ENCODE measurements around the gene XPC.

Gene XPC

DNA sequence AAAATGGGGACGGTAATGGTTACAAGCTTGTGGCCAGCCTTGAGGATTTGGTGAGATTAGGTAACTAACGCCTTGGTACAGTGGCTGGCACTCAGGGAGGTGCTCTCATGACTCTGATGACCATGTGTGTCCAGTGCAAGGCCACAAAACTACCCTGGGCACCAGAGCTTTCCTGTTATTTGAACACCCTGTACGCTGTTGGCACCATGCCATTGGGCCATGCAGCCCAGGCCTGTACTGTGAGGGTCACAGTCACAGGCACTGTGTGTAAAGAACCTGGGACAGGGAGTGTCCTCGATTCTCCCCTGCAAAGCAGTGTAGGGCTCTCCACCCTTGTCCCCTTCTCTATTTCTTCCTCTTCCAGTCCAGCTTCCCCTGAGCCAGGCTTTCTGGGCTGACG, 47.3 kb downstream of the XPC start:
- CTCF ChIA-PET: no interaction called here
- H3K27ac ChIP-seq: peak overlapping the region; percentile 30
- DNase-seq (ENCODE audit: low spot score): no peak
- POLR2A ChIA-PET (ENCODE audit: low non-redundant PET): no interaction called here
- TF ChIP-seq, protein P1, sequence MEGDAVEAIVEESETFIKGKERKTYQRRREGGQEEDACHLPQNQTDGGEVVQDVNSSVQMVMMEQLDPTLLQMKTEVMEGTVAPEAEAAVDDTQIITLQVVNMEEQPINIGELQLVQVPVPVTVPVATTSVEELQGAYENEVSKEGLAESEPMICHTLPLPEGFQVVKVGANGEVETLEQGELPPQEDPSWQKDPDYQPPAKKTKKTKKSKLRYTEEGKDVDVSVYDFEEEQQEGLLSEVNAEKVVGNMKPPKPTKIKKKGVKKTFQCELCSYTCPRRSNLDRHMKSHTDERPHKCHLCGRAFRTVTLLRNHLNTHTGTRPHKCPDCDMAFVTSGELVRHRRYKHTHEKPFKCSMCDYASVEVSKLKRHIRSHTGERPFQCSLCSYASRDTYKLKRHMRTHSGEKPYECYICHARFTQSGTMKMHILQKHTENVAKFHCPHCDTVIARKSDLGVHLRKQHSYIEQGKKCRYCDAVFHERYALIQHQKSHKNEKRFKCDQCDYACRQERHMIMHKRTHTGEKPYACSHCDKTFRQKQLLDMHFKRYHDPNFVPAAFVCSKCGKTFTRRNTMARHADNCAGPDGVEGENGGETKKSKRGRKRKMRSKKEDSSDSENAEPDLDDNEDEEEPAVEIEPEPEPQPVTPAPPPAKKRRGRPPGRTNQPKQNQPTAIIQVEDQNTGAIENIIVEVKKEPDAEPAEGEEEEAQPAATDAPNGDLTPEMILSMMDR (conservative IDR thresholded peaks at IDR 0.05; ENCODE audit: low read depth): no peak

DNA sequence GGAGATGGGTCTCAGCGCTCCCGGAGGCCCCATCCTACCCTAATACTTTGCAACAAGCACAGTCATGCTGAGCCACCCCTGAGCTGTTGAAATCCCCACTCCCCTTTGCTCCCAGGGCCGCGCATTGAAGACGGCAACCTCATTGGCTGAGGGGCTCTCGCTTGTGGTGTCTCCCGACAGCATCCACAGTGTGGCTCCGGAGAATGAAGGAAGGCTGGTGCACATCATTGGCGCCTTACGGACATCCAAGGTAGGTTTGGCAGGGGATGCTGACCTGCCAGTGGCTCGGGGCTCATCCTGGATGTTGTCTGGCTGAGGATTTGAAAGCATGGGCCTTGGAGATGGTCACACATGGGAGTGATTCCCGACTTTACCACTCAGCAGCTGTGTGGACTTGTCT, 47.7 kb downstream of the XPC start:
- TF ChIP-seq, protein P1 (conservative IDR thresholded peaks at IDR 0.05; ENCODE audit: low read depth): no peak
- ChIA-PET POLR2A (ENCODE audit: low non-redundant PET) (no interaction called here), CTCF (no interaction called here)
- peak overlapping the region; percentile 30 for H3K27ac ChIP-seq
- no peak for DNase-seq (ENCODE audit: low spot score)

DNA sequence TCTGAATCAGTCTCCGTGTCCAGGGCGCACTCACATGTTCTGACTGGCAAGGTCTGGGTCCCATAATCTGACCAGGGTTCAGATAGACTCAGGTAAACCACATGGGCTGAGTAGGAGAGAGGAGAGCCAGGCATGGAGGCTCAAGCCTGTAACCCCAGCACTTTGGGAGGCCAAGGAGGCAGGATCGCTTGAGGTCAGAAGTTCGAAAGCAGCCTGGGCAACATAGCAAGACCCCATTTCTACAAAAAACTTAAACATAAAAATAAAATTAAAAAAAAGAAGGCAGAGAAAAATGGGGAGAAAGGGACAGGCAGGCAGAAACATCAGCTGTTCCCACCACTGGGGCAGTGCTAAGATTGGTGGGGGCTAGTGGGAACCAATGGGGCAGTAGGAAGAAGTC, 48.2 kb downstream of the XPC start:
- DNase-seq (ENCODE audit: low spot score): no peak
- TF ChIP-seq, protein P1 (conservative IDR thresholded peaks at IDR 0.05; ENCODE audit: low read depth): no peak
- POLR2A ChIA-PET (ENCODE audit: low non-redundant PET): no interaction called here
- CTCF ChIA-PET: no interaction called here
- peak overlapping the region; percentile 30 for H3K27ac ChIP-seq

DNA sequence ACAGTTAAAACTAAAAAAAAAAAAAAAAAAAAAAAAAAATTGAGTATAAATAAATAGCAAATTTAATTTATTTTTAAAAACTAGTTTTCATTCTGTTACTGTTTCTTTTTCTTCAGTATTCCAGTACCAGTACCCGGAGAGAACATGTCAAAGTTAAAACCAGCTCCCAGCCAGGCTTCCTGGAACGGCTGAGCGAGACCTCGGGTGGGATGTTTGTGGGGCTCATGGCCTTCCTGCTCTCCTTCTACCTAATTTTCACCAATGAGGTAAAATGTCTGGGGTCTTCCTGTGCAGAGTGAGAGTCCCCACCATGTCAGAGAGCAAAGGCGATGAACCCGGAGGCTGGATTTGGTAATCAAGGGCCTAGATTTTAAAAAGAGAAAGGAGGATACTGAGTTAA, 49.1 kb downstream of the XPC start:
- ChIA-PET CTCF (interaction anchor here (0.6 kb wide), 1 partner anchor 343 kb away, joined by 6 read pairs; no protein-coding TSS in a partner anchor), POLR2A (ENCODE audit: low non-redundant PET) (no interaction called here)
- no peak overlapping the region for H3K27ac ChIP-seq
- DNase-seq (ENCODE audit: low spot score): no peak
- TF ChIP-seq, protein P1 (conservative IDR thresholded peaks at IDR 0.05; ENCODE audit: low read depth): no peak

DNA sequence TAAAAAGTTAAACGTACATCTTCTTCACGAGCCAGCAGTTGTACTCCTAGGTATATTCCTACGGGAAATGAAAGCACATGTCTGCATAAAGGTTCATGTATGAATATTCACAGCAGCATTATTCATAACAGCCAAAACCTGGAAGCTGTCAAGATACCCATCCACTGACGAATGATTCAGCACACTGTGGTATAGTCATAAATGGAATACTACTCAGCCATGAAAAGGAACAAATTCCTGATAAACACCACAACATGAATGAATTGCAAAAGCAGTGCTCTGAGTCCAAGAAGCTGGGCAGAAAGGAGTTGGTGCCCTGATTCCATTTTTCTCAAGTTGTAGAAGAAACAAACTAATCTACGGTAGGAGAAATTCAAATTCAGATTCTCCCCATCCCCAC, 49.7 kb downstream of the XPC start:
- ChIA-PET POLR2A (ENCODE audit: low non-redundant PET) (no interaction called here), CTCF (interaction anchor here (0.6 kb wide), 1 partner anchor 708 kb away, joined by 3 read pairs; no protein-coding TSS in a partner anchor)
- no peak overlapping the region for H3K27ac ChIP-seq
- DNase-seq (ENCODE audit: low spot score): no peak
- TF ChIP-seq, protein P1 (conservative IDR thresholded peaks at IDR 0.05; ENCODE audit: low read depth): no peak

DNA sequence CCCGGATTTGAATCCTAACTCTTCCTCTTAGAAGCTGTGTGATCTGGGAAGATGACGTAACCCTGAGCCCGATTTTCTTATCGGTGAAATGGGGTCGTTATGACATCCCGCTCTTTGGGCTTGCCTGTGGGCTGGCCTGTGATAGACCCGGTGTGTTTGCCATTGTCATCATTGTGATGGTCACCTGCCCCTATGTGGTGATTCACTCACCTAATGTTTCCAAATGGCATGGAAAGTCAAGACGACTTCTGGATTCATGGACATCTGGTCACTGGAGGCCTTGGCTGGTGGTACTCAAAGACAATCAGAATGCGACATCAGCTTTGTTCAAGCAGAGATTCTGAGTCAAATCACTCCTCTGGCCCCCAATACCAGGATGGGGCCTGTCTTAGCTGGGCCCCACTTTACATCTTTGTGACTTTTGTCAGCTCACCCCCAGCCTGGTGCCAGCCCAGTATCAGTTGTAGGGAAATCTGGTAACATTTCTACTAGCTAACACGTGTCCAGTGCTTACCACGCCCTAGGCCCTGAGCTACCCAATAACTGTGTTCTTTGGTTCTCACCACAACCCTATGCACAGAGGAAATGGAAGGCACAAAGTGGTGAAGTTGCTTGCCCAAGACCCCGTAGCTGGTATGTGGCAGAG, 50.8 kb downstream of the XPC start:
- ChIA-PET CTCF (no interaction called here), POLR2A (ENCODE audit: low non-redundant PET) (no interaction called here)
- no peak for DNase-seq (ENCODE audit: low spot score)
- TF ChIP-seq, protein P1 (conservative IDR thresholded peaks at IDR 0.05; ENCODE audit: low read depth): no peak
- peak overlapping the region; percentile 98 for H3K27ac ChIP-seq
